HepG2 (cell line): ENCODE data around the gene ACTN1. TPM values are rescaled to one million over a fixed set of nuclear protein-coding genes. Genes with fewer than 3 reads are reported as not detected.

Experiments
- ATAC-seq: fragments of 200-7000 bp; cut with Tn5 transposase; 3 replicates; pipeline ENCODE4 v1.9.1; 2020; ENCODE audit warnings: mild to moderate bottlenecking, moderate library complexity
- BruUV-seq: library from RNA; stranded (reverse); fragments of 400-500 nt; replicated peaks from 2 replicates; lab custom pipeline; 2021; lab: Mats Ljungman, UMichigan
- CTCF ChIA-PET: fragments of 300-600 bp; formaldehyde crosslinking; extraction: SDS; loops from one replicate; lab custom pipeline; 2021; ENCODE audit warnings: low total read pairs, inconsistent platforms, low intra/inter-chr PET ratio; lab: Yijun Ruan, JAX
- POLR2A ChIA-PET: fragments of 350-600 bp; sonication (Branson Sonifier 250); formaldehyde crosslinking; loops from one replicate; lab custom pipeline; 2020; ENCODE audit warnings: antibody characterized with exemption, inconsistent platforms; lab: Yijun Ruan, JAX
- DNase-seq: peaks from one replicate; pipeline ENCODE4 v3.0.0-alpha.2; 2015; ENCODE audit warnings: low spot score
- FAIRE-seq: peaks from 3 replicates; lab custom pipeline; 2011; peaks lifted over from hg19 to GRCh38; lab: Jason Lieb, UNC
- H2AFZ ChIP-seq: one replicate; pipeline ENCODE4 v1.6.1; 2011; ENCODE audit warnings: low read length, inconsistent platforms
- H3K27ac ChIP-seq: fragments of 300-600 bp; 3 replicates; pipeline ENCODE4 v1.8.0; 2011; ENCODE audit warnings: mixed run types, mild to moderate bottlenecking, mixed read lengths, low read length, inconsistent platforms; ENCODE audit not compliant: insufficient read depth; ENCODE audit errors: extremely low read length
- H3K27me3 ChIP-seq, 2 experiments: fragments of 200-600 bp in 1 of 2; 2 replicates in 1 of 2; 3 replicates in 1 of 2; pipeline versions ENCODE4 v1.6.0 to v1.8.0; 2011; ENCODE audit warnings: low read length in 2 of 2, mild to moderate bottlenecking in 2 of 2, moderate library complexity in 2 of 2, inconsistent platforms in 1 of 2; ENCODE audit not compliant: insufficient read depth in 2 of 2, control insufficient read depth in 1 of 2
- H3K36me3 ChIP-seq, 2 experiments: fragments of 200-600 bp in 1 of 2; replicated peaks in 1 of 2; 2 replicates in 1 of 2; 3 replicates in 1 of 2; pipeline versions ENCODE4 v1.5.1 to v1.8.0; 2011; ENCODE audit warnings: low read length in 2 of 2, inconsistent platforms in 1 of 2; ENCODE audit not compliant: insufficient read depth in 2 of 2, control insufficient read depth in 1 of 2
- H3K4me1 ChIP-seq: 2 replicates; pipeline ENCODE4 v1.5.1; 2012; ENCODE audit warnings: low read length, inconsistent platforms; ENCODE audit not compliant: insufficient read depth
- H3K4me2 ChIP-seq: 2 replicates; pipeline ENCODE4 v1.6.0; 2011; ENCODE audit warnings: low read depth, low read length, inconsistent platforms
- H3K4me3 ChIP-seq, 3 experiments: fragments of 200-600 bp in 1 of 3; sonication (generic), shearing (Covaris generic) in 1 of 3; replicated peaks in 1 of 3; 2 replicates each; pipeline ENCODE4 v1.5.1; 2011 to 2016; ENCODE audit warnings: low read length in 3 of 3, inconsistent platforms in 2 of 3, low read depth in 2 of 3, mild to moderate bottlenecking in 2 of 3, control low read depth in 1 of 3, mixed read lengths in 1 of 3; ENCODE audit not compliant: insufficient read depth in 1 of 3
- H3K79me2 ChIP-seq: one replicate; pipeline ENCODE4 v1.6.1; 2011; ENCODE audit warnings: low read length, inconsistent platforms; ENCODE audit not compliant: insufficient read depth
- H3K9ac ChIP-seq: 2 replicates; pipeline ENCODE4 v1.6.0; 2011; ENCODE audit warnings: mild to moderate bottlenecking, low read depth, low read length, inconsistent platforms; ENCODE audit not compliant: insufficient read depth
- H3K9me3 ChIP-seq: 2 replicates; pipeline ENCODE4 v1.5.1; 2012; ENCODE audit warnings: mild to moderate bottlenecking, low read length
- H4K20me1 ChIP-seq: 2 replicates; pipeline ENCODE4 v1.6.0; 2011; ENCODE audit warnings: inconsistent platforms, mild to moderate bottlenecking, low read length, moderate library complexity; ENCODE audit not compliant: insufficient read depth
- EP300 ChIP-seq, 3 experiments: sonication (generic) in 1 of 3; formaldehyde crosslinking in 1 of 3; IDR thresholded peaks; 2 replicates each; pipeline versions ENCODE4 v1.5.1 to v1.6.1; 2011 to 2020; ENCODE audit warnings: low read depth in 2 of 3, low read length in 2 of 3, borderline replicate concordance in 1 of 3, improper control_type of control experiment in 1 of 3, mild to moderate bottlenecking in 1 of 3, missing genetic modification reagents in 1 of 3, moderate library complexity in 1 of 3
- NR2F6 ChIP-seq, 2 experiments: IDR thresholded peaks; 2 replicates each; pipeline ENCODE4 v1.6.1; 2016; ENCODE audit warnings: antibody characterized with exemption in 1 of 2, mild to moderate bottlenecking in 1 of 2
- RAD21 ChIP-seq: fragments of 450-650 bp; formaldehyde crosslinking; IDR thresholded peaks from 2 replicates; pipeline ENCODE4 v1.5.0; 2020; ENCODE audit warnings: mild to moderate bottlenecking
- RNF2 ChIP-seq: fragments of 450-650 bp; conservative IDR thresholded peaks from 2 replicates; pipeline ENCODE4 v1.6.1; 2016; ENCODE audit warnings: low read depth
- SALL1 ChIP-seq: sonication (generic); formaldehyde crosslinking; IDR thresholded peaks from 2 replicates; pipeline ENCODE4 v1.8.0; 2022; ENCODE audit warnings: mild to moderate bottlenecking, missing genetic modification reagents
- SMC3 ChIP-seq: IDR thresholded peaks from 2 replicates; pipeline ENCODE4 v1.6.1; 2011; ENCODE audit warnings: low read length, improper control_type of control experiment
- SOX5 ChIP-seq: IDR thresholded peaks from 2 replicates; pipeline ENCODE4 v1.6.1; 2016; ENCODE audit warnings: borderline replicate concordance
- SOX6 ChIP-seq, 2 experiments: fragments of 450-650 bp in 1 of 2; sonication (generic) in 1 of 2; formaldehyde crosslinking in 1 of 2; IDR thresholded peaks; 2 replicates each; pipeline versions ENCODE4 v1.4.0 to v1.6.1; 2017 to 2020; ENCODE audit warnings: antibody characterized with exemption in 1 of 2, mild to moderate bottlenecking in 1 of 2, missing genetic modification reagents in 1 of 2
- STAG1 ChIP-seq: sonication (generic); formaldehyde crosslinking; IDR thresholded peaks from 2 replicates; pipeline ENCODE4 v1.4.0; 2020; ENCODE audit warnings: missing genetic modification reagents
- U2AF2 ChIP-seq: fragments of 200-400 bp; formaldehyde crosslinking; IDR thresholded peaks from 2 replicates; pipeline ENCODE4 v1.6.1; 2017; ENCODE audit warnings: low read depth, mild to moderate bottlenecking, low read length
- ZBTB38 ChIP-seq: sonication (generic); formaldehyde crosslinking; IDR thresholded peaks from 2 replicates; pipeline ENCODE4 v1.5.1; 2020; ENCODE audit warnings: mild to moderate bottlenecking, missing genetic modification reagents
- ZFP62 ChIP-seq: sonication (generic); formaldehyde crosslinking; IDR thresholded peaks from 2 replicates; pipeline ENCODE4 v1.4.0; 2020; ENCODE audit warnings: missing genetic modification reagents
- ZNF251 ChIP-seq: sonication (generic); formaldehyde crosslinking; IDR thresholded peaks from 2 replicates; pipeline ENCODE4 v1.9.0; 2021; ENCODE audit warnings: mild to moderate bottlenecking, missing genetic modification reagents
- ZNF350 ChIP-seq: sonication (generic); formaldehyde crosslinking; IDR thresholded peaks from 2 replicates; pipeline ENCODE4 v1.4.0; 2020; ENCODE audit warnings: mild to moderate bottlenecking, low read depth, missing genetic modification reagents, borderline replicate concordance
- WGBS: methylation state at CpG from one replicate; pipeline ENCODE4 v1.1.6; 2017; ENCODE audit warnings: low lambda C conversion rate; 5-methylcytosine and 5-hydroxymethylcytosine counted together
- in situ Hi-C: cut with HindIII; loops from 2 replicates; pipeline ENCODE4 v1.10.0; 2017; ENCODE audit warnings: low pct_unique_long_range_greater_than_20kb; ENCODE audit not compliant: extremely low pct_ligation_motif_present
- intact Hi-C: fragments of 100-400 bp; cut with micrococcal nuclease; formaldehyde crosslinking; loops from one replicate; pipeline ENCODE4 v1.10.0; 2022; ENCODE audit not compliant: unreplicated experiment
- polyA plus RNA-seq, 8 experiments: library from polyadenylated mRNA; depleted of rRNA in 3 of 8; stranded (reverse) in 7 of 8; unstranded in 1 of 8; fragments of >200 nt; fragmentation: Illumina TruSeq in 4 of 8; extraction: Trizol in 4 of 8; gene quantifications; 2 replicates each; pipeline versions ENCODE4 v1.2.1 to v1.2.3, GENCODE V29; 2011 to 2016; ENCODE audit warnings: low read depth in 4 of 8, missing spikeins in 1 of 8, mixed read lengths in 1 of 8; ENCODE audit not compliant: insufficient read depth in 1 of 8
- total RNA-seq, 5 experiments: library from RNA; depleted of rRNA; stranded (reverse); fragments of >200 nt; fragmentation: Illumina TruSeq; extraction: Trizol; gene quantifications; 2 replicates each; pipeline ENCODE4 v1.2.3, GENCODE V29; 2016; ENCODE audit warnings: low read depth in 1 of 5
- TF ChIP-seq, protein P1 (sequence below): sonication (generic); formaldehyde crosslinking; IDR thresholded peaks from 2 replicates; pipeline ENCODE4 v1.5.0; 2020; ENCODE audit warnings: mild to moderate bottlenecking, missing genetic modification reagents, borderline replicate concordance
- TF ChIP-seq, protein P2 (sequence below): sonication (generic); formaldehyde crosslinking; IDR thresholded peaks from 2 replicates; pipeline ENCODE4 v1.8.1; 2023; ENCODE audit warnings: mild to moderate bottlenecking, moderate library complexity, missing genetic modification reagents

The ACTN1 gene
- total and polyA plus RNA-seq, 2 of the 13 experiments (the other 11 are each of a cell fraction or from before 2014, with no cell fraction given), result 58.6 to 162 TPM

DNA sequence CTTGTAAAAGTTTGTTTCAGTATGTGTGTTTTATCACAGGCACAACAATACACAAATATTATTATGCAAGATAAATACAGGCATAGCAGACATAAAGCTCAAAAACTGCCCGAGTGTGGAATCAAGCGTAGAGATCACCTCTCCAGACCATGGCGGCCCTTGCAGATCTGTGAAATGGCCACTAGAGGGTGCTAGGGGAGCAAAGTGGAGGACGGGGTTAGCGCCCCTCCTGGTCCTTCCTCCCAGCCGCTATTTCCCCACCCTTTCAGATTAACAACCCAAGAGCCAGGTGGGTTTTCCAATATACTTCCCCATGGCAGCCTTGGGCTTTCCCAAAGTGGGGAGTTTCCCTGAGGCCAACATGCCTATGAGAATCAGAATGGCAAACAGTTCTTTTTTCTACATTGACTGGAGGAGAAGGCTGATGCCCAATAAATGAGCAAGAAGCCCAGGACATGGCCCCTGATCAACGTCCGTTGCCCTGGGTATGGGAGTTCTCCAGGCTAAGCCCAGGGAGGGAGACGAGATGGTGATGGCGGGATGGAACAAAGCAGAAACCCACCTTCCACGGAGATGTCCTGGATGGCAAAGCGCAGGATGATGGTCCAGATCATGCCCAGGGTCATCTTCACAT is 67.4 kb downstream of the ACTN1 start:
- Histone ChIP-seq H3K27ac (no peak overlapping the region), H2AFZ (no peak overlapping the region), H3K4me1 (peaks cover 13% of the 10 kb centered on the region), H3K4me3 (no peak overlapping the region), H3K27me3 (no peaks in the 10 kb centered on the region), H3K36me3 (peaks cover 38 to 74% of the 10 kb centered on the region in 2 experiments), H3K9ac (no peak overlapping the region), H3K9me3 (no peaks in the 10 kb centered on the region), H3K4me2 (no peak overlapping the region), H3K79me2 (peaks cover 8% of the 10 kb centered on the region), H4K20me1 (0 out of 2 replicates have a peak, but pooled peaks cover 5% of the 10 kb centered on the region)
- ATAC-seq (peak; percentile 95), DNase-seq (peak; percentile 74), FAIRE-seq (peak; percentile 82)
- intact Hi-C loops (loop anchor here (1.0 to 5.0 kb wide), 5 partner anchors 27 to 196 kb away; partner anchors contain the start of gene ACTN1), in situ Hi-C loops (no loop called here)
- 56% methylated on average over 12 of the region's 12 CpGs for WGBS
- CTCF ChIA-PET, result interaction anchor here (1.3 to 3.2 kb wide), 6 partner anchors 13 to 195 kb away, joined by 3 to 25 read pairs (median 14); no protein-coding TSS in a partner anchor
- BruUV-seq, result TSS peak; percentile 23
- POLR2A ChIA-PET, result interaction anchor here (1.0 to 1.3 kb wide), 2 partner anchors 28 to 66 kb away, joined by 3 read pairs; no protein-coding TSS in a partner anchor
- TF ChIP-seq, protein P1, sequence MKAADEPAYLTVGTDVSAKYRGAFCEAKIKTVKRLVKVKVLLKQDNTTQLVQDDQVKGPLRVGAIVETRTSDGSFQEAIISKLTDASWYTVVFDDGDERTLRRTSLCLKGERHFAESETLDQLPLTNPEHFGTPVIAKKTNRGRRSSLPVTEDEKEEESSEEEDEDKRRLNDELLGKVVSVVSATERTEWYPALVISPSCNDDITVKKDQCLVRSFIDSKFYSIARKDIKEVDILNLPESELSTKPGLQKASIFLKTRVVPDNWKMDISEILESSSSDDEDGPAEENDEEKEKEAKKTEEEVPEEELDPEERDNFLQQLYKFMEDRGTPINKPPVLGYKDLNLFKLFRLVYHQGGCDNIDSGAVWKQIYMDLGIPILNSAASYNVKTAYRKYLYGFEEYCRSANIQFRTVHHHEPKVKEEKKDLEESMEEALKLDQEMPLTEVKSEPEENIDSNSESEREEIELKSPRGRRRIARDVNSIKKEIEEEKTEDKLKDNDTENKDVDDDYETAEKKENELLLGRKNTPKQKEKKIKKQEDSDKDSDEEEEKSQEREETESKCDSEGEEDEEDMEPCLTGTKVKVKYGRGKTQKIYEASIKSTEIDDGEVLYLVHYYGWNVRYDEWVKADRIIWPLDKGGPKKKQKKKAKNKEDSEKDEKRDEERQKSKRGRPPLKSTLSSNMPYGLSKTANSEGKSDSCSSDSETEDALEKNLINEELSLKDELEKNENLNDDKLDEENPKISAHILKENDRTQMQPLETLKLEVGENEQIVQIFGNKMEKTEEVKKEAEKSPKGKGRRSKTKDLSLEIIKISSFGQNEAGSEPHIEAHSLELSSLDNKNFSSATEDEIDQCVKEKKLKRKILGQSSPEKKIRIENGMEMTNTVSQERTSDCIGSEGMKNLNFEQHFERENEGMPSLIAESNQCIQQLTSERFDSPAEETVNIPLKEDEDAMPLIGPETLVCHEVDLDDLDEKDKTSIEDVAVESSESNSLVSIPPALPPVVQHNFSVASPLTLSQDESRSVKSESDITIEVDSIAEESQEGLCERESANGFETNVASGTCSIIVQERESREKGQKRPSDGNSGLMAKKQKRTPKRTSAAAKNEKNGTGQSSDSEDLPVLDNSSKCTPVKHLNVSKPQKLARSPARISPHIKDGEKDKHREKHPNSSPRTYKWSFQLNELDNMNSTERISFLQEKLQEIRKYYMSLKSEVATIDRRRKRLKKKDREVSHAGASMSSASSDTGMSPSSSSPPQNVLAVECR (CRISPR knock-in tag), result peak; percentile 42; the same call in 1 of the 2 replicates
- no peak for TF ChIP-seq RNF2
- peak; percentile 40; the same call in 1 of the 2 replicates for TF ChIP-seq ZBTB38
- TF ChIP-seq, protein P2, sequence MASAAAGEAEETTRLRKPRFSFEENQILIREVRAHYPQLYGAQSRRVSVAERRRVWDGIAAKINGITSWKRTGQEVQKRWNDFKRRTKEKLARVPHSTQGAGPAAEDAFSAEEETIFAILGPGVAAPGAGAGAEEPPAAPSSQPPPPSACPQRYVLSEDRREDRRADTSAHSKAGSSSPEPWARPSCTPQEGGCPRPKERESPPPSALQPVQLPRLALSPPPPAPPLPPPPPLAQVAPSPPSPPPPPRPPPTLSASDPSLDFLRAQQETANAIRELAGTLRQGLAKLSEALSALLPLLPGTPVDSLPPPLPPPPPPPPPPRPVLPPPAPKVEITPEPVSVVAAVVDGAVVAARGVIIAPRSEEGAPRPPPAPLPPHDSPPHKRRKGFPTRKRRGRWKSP (CRISPR knock-in tag), result 0 out of 2 replicates have a peak, but pooled peaks have one; percentile 35
- no peak for TF ChIP-seq EP300 (IDR thresholded peaks at IDR 0.05; ENCODE audit: low read depth in 2 of 2, low read length in 2 of 2)
- no peak for TF ChIP-seq EP300 (CRISPR knock-in tag; IDR thresholded peaks at IDR 0.05; ENCODE audit: borderline replicate concordance)
- TF ChIP-seq SALL1 (CRISPR knock-in tag), result 0 out of 2 replicates have a peak, but pooled peaks have one; percentile 33
- TF ChIP-seq SOX6 (IDR thresholded peaks at IDR 0.05), result no peak
- 0 out of 2 replicates have a peak, but pooled peaks have one; percentile 36 for TF ChIP-seq SOX6 (CRISPR knock-in tag; IDR thresholded peaks at IDR 0.05)
- TF ChIP-seq SMC3, result peak; percentile 96
- no peak for TF ChIP-seq U2AF2
- peak; percentile 93 for TF ChIP-seq STAG1 (CRISPR knock-in tag)
- TF ChIP-seq ZNF350, result peak; percentile 26; the same call in 1 of the 2 replicates
- TF ChIP-seq ZFP62, result no peak
- peak; percentile 91 for TF ChIP-seq RAD21 (CRISPR knock-in tag)
- peak; percentile 18; the same call in 1 of the 2 replicates for TF ChIP-seq SOX5
- TF ChIP-seq NR2F6 (IDR thresholded peaks at IDR 0.05), result no peak
- TF ChIP-seq NR2F6 (CRISPR knock-in tag; IDR thresholded peaks at IDR 0.05), result peak; percentile 25; the same call in 1 of the 2 replicates
- no peak for TF ChIP-seq ZNF251
